ENCODE results near the gene ERGIC2. TPM values are rescaled to one million over a fixed set of nuclear protein-coding genes. Genes with fewer than 3 reads are reported as not detected.

The ERGIC2 gene
- total and polyA plus RNA-seq, 9 of the 15 experiments (the other 6 are each of a cell fraction or from before 2014, with no cell fraction given), result 24.1 to 180 (median 75.7) TPM

- TF ChIP-seq CREB5 (CRISPR knock-in tag; IDR thresholded peaks at IDR 0.05), result no peak
- TF ChIP-seq ZNF449 (CRISPR knock-in tag; IDR thresholded peaks at IDR 0.05), result no peak
- no peak for TF ChIP-seq THRAP3 (IDR thresholded peaks at IDR 0.05; ENCODE audit: borderline replicate concordance)
- TF ChIP-seq CEBPB (tag; IDR thresholded peaks at IDR 0.05), result no peak
- no peak for TF ChIP-seq ZNF41 (CRISPR knock-in tag; conservative IDR thresholded peaks at IDR 0.05)
- no peak for TF ChIP-seq ZBTB33 (CRISPR knock-in tag; IDR thresholded peaks at IDR 0.05)
- TF ChIP-seq MAFK (IDR thresholded peaks at IDR 0.05; ENCODE audit: low read length), result no peak
- no peak for TF ChIP-seq ADNP (tag; IDR thresholded peaks at IDR 0.05)
- no peak for TF ChIP-seq NR1H2 (CRISPR knock-in tag; IDR thresholded peaks at IDR 0.05)
- TF ChIP-seq MGA (IDR thresholded peaks at IDR 0.05), result no peak
Measured at GRCh38 chr12:29380536-29381523, at the start of gene ERGIC2 (continued).
